ENCODE data around the gene WNT3.
"Not testable (repeated sequence)": the region's sequence is repeated elsewhere in the genome, so short reads cannot be mapped to it uniquely, and the experiment has no call there.

The WNT3 gene

GRCh38 chr17:46783031-46783593 lies 35.4 kb downstream of the WNT3 start:
- no peak for DNase-seq (ENCODE audit: low read depth)

GRCh38 chr17:46782250-46782953 lies 36.1 kb downstream of the WNT3 start:
- no peak for DNase-seq (ENCODE audit: low read depth)

- DNase-seq (ENCODE audit: low read depth) = no peak
These were observed 38.5 kb downstream of the WNT3 start for GRCh38 chr17:46780003-46780373.

GRCh38 chr17:46777943-46778915 lies 40.3 kb downstream of the WNT3 start:
- DNase-seq (ENCODE audit: low read depth) = no peak

- no peak for DNase-seq (ENCODE audit: low read depth)
These were observed 42.0 kb downstream of the WNT3 start for GRCh38 chr17:46776298-46777005.

DNA sequence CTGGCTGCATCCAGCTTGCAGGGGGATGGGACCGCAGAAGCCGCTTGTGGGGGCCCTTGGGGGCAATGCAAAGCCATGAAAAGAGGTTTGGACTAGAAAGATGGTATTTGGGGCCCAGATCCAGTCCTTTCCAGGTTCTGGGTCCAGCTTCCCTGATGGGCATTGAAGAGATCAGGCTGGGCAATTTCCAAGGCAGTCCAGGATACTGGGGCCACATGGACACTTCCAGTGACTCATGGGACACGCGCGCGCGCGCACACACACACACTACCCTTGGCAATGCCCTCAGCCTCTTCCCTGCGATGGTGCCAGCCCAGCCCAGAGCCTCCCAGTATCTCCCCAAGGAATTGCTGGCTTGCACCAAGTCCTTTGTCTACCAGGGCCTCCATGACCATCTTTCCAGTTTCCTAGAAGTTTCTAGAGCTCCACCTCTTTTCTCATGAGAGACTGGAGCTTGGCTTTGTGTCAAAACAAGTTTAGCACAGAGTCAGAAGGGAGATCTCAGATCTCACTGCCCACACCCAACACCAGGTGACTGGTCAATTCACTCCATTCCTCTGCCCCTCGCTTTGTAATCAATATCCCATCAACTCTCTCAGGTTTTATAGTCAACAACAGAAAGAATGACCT lies 44.3 kb downstream of the WNT3 start:
- no peak for DNase-seq (ENCODE audit: low read depth)

DNA sequence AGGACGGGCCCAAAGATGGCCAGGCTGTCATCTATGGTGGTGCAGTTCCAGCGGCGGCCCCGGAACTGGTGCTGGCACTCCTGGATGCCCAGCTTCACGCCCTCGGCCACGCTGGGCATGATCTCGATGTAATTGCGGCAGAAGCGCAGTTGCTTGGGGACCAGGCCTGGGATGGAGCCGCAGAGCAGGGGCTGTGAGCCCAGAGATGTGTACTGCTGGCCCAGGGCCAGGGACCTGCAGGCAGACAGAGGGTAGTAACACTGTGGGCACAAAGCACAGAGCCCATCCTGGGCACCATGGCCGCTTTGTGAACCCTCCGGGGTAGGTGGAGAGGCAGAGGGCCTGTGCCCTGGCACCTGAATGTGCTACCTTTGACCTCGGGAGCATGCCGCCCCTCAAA lies 44.8 kb downstream of the WNT3 start:
- no peak for DNase-seq (ENCODE audit: low read depth)

GRCh38 chr17:46773221-46773605 lies 45.3 kb downstream of the WNT3 start:
- DNase-seq (ENCODE audit: low read depth) = no peak

DNA sequence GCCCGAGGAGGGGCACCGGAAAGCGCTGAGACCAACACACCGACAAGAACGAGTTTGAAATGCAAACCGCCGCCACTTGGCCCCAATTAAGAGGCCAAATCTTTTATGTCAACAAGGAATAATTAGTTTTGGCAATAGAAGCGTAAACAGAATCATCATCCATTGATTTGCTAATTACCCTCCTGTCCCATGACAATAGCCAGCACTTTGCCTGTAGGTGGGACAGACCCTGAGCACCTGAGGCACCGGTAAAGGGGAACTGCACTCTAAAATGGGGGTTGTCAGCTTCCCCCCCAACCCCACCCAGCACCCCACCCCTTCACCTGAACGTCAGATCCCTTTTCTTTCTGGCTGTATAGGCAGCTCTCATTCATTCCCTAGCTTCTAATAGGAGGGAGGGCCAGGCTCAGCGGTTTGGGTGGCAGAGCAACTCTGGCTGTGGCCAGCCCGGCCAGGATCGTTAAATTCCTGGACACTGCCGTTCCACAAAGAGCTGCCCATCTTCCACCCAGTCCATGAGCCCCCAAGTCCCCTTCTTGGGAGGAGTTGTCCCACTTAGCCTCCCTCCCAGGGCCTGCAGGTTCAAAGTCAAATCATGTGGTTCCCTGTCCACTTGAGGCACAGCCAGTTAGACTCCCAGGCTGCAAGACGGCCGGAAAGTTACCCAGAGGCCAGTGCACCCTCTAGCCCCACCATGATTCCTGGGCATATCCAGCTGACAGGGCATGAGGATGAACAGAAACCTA lies 45.8 kb downstream of the WNT3 start:
- DNase-seq (ENCODE audit: low read depth) = no peak

GRCh38 chr17:46771561-46772474 lies 46.7 kb downstream of the WNT3 start:
- no peak for DNase-seq (ENCODE audit: low read depth)

- no peak for DNase-seq (ENCODE audit: low read depth)
These were observed 47.5 kb downstream of the WNT3 start for GRCh38 chr17:46770818-46771560.

DNA sequence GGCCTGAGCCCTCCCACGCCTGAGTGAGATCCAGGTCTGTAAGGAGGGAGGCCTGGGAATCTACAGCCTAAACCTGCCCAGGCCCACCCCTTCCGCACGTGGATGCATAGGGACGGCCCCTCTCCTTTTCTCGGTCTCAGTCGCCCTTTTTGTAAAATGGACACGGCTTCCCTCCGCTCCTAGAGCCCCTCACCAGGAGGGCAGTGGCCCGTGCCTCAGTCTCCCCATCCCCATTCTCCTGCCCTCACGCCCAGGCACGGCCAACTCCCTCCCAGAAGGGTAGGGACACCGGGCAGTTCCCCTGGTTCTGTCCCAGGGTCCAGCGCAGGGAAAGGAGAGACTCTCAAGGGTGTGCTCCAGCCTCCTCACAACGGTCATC lies 48.1 kb downstream of the WNT3 start:
- no peak for DNase-seq (ENCODE audit: low read depth)

GRCh38 chr17:46769531-46770438 lies 48.7 kb downstream of the WNT3 start:
- DNase-seq (ENCODE audit: low read depth) = no peak

GRCh38 chr17:46768896-46769295 lies 49.6 kb downstream of the WNT3 start:
- DNase-seq (ENCODE audit: low read depth) = not testable (repeated sequence)

GRCh38 chr17:46768540-46768870 lies 50.0 kb downstream of the WNT3 start:
- no peak for DNase-seq (ENCODE audit: low read depth)

- DNase-seq (ENCODE audit: low read depth) = no peak
These were observed 51.7 kb downstream of the WNT3 start for GRCh38 chr17:46766493-46767491.

DNA sequence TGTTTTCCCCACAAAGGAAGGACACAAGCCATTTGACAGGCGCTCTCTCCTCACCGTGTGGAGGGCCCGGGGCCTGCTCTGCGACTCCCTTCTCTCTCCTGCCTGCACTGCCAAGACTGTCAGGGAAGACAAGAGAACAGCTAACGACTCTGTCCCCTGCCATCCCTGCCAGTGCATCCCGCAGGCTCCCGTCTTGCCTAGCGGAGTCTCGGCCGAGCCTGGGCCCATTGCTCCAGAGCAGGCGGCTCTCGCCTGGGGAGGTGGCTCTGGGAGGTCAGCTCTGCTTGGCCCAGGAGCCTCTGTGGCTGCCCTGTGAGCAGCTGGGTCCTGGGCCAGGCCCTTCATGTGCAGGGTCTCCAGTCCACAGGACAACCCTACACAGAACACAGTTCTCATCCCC lies 53.0 kb downstream of the WNT3 start:
- no peak for DNase-seq (ENCODE audit: low read depth)

Measured in activated gamma-delta T cell treated with anti-CD3 and anti-CD28 coated beads, Interleukin-2, amount 50 U/mL, for 16 hours (primary cell).